GM18505 (cell line): ENCODE results near the gene MAPK8IP3.
A peak's percentile ranks its signal among the peaks of the same experiment; 100 is the strongest.

Source experiments
- ATAC-seq: cut with Tn5 transposase; IDR thresholded peaks from one replicate; pipeline ENCODE4 v1.9.1; 2021; ENCODE audit not compliant: unreplicated experiment
- POLR2A ChIP-seq: IDR thresholded peaks from 4 replicates; pipeline ENCODE4 v1.6.1; 2011; ENCODE audit warnings: borderline replicate concordance; ENCODE audit not compliant: insufficient read depth, insufficient read length; ENCODE audit errors: extremely low read depth

The MAPK8IP3 gene

DNA sequence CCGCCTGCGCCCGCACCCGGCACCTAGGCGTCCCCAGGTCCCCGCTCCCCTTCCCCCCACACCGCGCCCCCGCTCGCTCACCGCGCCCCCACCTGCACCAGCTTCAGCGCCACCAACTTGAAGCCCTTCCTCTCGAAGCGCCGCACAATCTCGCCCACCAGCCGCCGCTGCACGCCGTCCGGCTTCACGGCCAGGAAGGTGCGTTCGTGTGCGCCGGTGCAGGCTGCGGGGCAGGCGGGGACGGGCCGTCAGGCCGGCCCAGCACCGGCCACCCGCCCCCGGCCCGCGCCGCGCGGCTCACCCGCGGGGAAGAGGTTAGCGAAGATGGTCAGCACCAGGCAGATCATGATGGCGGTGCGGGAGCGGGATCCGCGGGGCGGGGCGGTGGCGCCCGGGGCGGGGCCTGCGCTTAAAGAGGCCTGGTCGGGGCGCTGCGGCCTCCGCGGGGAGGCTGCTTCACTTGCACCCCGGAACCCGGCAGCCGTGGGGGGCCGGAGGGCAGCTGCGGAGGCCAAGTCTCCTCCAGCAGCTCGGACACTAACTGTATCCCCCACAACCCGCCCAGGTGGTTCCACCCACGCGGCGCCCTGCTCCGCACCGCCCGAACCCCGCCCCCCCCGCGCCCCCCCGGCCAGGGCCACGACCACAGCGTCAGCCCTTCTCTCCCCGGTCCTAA, 65.3 kb downstream of the MAPK8IP3 start, which contains the start of gene NME3:
Gene NME3 (minus strand): TSS at position 356 of the 676 bp plus-strand sequence. CDS start 9 bp downstream, at position 347.
- no peak for ATAC-seq

DNA sequence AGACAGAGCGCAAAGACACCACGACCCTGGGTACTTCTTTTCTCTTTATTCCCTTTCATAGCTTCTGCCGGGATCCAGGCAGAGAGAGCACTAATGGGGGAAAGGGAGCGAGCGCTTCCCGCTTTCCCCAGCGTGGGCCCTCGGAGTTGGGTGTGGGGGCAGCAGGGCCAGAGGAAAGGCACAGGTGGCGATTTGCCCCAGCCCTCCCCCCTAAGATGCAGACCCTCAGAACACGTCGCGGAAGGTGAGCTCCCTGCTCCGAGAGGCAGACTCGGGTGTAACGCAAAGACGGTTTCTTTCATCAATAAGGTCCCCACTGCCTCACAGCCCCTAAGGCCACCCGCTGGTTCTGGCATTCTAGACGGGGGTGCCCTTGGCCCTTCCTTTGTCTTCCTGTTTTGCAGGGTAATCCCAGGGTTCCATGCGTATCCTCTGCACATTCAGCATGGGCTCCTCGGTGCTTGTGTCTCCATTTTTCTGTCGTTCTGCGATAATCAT, 65.9 kb downstream of the MAPK8IP3 start:
- TF ChIP-seq POLR2A = no peak
- no peak for ATAC-seq

More for the DNA sequence above, 65.3 kb downstream of the MAPK8IP3 start, which contains the start of gene NME3:
- peak; percentile 43 for TF ChIP-seq POLR2A

DNA sequence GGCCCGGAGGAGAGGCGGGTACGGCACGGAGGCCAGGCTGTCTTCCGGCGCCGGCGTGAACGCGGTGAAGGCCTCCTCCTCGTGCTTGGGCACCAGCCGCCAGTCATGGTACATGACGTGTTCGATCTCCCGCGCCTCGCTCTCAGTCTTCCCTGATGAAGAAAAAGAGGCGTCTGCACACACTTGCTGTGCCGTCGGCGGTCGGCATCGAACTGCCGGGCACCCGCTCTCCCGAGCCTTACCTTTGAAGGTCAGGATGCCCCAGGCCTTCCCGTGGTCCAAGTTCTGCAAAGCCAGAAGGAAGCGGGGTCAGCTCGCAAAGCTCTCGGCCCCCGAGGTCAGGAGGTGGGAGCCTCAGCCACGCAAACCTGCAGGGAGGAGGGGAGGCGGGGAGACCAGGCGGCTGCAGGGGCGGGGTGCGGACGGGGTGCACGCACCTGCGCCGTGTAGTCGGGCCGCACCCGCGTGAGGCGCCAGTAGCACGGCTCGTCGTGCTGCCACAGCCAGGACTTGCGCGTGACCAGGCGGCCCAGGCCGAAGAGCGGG, 66.4 kb downstream of the MAPK8IP3 start, which contains the start of gene EME2:
Gene EME2 (plus strand): TSS at position 449 of the 546 bp plus-strand sequence. CDS start 418 bp downstream, outside the sequence.
- peak; percentile 5 for ATAC-seq
- TF ChIP-seq POLR2A = no peak

DNA sequence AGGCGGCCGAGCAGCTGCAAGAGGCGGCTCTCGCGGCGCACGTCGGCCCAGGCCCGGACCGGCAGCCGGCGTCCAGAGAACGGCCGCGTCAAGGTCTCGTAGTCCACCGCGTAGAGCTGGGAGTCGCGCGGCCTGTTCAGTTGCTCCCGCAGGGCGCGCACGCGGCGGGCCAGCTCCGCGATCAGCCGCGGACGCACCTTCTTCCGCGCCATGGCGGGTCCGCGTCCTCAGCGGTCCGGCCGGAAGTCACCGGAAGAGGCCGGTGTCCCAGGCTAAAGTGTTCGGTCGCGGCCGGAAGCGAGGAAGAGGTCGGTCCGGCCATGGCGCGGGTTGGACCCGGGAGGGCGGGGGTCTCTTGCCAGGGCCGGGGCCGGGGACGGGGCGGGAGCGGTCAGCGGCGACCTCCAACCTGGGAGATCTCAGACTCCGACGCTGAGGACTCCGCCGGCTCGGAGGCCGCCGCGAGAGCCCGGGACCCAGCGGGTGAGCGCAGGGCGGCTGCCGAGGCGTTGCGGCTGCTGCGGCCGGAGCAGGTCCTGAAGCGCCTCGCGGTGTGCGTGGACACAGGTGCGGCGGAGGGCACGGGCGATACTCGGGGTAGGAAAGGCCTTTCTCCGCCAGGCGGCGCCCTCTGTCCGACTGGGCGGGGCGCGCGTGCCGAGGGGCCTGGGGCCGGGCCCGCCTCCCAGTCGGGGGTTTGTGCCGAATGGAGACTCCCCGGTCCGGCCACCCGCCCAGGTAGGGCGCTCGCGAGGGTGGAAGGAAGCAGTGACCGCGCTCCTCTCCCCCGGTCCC, 67.1 kb downstream of the MAPK8IP3 start, which contains the start of gene MRPS34:
Gene MRPS34 (minus strand): TSS at position 227 of the 795 bp plus-strand sequence. CDS start 15 bp downstream, at position 212.
- peak; percentile 40 for ATAC-seq
- peak; percentile 88 for TF ChIP-seq POLR2A

DNA sequence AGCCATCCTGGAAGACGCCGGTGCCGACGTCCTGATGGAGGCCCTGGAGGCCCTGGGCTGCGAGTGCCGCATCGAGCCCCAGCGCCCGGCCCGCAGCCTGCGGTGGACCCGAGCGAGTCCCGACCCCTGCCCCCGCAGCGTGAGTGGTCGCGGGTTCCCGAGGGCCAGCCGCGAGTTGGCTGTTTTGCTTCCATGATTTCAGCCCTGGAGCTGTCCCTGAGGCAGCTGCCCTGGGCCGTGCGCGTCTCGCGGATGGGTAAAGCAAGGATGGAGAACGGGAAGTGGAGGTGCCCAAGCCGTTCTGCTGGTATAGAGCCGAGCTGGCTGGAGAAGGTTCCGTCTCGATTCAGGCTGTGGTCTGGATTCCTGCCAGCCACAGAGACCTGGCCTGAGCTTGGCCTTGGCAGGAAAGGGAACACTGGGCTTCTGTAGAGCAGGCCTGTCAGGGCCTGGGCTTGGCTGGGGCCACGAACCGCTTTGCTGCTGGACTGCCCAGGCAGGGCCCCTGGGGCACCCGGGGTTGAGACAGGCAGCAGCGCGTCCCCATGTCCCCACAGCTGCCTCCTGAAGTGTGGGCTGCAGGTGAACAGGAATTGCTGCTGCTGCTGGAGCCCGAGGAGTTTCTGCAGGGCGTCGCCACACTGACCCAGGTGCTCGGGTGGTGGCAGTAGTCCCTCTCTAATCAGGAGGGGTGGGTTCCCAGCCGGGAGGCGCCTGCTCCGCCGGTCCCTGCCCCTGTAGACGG, 67.9 kb downstream of the MAPK8IP3 start:
- ATAC-seq = no peak
- no peak for TF ChIP-seq POLR2A

DNA sequence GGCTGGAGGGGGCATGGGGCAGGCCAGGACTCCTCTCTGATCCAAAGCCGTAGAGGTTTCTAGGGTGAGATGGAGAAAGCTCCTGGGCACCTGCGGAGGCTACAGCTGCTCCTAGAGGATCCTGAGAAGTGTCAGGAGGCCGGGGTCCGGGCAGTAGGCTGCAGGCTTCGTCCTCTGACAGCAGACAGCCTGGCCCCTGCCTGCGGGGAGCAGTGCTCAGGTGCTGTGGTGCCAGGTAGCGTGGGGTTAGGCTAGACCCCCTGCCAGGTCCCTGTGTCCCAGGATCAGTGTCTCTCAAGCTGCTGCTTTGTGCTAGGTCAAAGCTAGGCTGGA, 68.4 kb downstream of the MAPK8IP3 start:
- no peak for ATAC-seq
- no peak for TF ChIP-seq POLR2A

DNA sequence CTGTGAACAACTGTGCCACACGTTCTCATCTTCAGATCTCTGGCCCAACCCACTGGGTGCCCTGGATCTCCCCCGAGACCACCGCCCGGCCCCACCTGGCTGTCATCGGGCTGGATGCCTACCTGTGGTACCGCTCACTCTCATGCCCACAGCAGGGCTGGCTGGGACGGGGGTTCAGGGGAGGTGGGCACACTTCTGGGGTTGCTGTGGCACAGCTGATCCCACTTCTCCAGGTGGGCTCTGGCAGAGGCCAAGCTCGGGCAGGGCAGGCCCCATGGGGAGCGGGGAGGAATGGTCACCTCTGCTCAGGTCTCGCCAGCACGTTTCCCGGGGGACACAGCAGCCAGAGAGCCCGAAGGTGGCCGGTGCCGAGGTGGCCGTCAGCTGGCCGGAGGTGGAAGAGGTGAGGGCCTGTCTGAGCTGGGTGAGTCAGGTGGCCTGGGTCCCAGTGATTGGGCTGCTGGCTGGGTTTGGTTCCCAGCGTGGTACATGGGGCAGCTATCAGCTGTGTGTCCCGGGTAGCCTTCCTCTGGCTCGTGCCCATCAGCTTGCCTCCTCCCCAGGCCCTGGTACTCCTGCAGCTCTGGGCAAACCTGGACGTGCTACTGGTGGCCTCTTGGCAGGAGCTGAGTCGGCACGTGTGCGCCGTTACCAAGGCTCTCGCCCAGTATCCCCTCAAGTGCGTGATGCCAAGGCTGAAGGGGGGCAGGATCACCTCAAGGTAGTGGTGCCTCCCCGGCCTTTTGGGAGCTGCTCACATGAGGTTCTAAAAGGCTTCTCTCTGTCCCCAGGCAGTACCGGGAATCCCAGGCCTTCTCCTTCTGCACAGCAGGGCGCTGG, 69.2 kb downstream of the MAPK8IP3 start:
- no peak for ATAC-seq
- no peak for TF ChIP-seq POLR2A

DNA sequence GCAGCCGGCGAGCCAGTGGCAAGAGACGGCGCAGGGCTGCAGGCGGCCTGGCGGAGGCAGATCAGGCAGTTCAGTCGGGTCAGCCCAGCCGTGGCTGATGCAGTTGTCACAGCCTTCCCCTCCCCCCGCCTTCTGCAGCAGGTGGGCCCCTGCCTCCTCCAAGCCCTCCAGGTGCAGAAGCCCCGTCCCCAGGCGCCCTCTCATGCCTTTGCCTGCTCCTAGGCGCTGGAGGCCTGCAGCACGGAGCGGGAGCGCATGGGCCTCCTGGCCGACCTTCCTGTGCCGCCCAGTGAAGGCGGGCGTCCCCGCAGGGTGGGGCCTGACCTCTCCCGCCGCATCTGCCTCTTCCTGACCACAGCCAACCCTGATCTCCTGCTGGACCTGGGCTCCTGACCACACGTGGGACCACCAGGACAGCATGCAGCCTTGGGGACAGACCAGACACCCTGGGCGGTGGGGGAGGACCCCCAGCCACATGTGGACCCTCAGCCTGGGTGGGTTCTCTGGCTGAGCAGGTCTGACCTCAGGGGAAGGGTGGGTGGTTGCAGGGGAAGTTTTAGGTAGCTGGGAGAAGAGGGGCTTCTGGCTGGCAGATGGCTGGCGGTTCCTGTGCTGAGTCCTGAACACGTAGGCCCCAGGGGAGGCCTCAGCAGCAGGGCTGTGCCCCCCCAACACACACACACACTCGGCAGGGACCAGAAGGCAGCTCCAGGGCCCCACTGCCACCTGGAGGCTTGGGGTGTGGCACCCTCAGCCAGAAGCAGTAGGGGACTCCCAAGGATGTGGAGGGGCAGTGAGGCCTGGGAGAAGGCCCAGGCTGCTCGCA, 70.1 kb downstream of the MAPK8IP3 start:
- ATAC-seq = no peak
- TF ChIP-seq POLR2A = no peak

DNA sequence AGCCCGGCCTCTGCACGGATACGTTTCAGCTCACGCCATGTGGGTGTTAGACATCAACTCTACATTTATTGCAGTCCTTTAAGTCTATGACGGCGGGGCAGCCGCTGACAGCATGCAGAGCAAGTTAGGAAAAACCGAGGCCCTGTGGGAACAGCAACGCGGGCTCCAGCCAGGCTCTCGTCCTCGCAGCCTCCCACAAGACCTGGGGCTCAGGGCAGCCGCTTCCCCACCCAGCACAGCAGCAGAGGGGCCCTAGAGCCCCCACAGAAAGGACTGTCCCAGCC, 70.6 kb downstream of the MAPK8IP3 start:
- TF ChIP-seq POLR2A = no peak
- ATAC-seq = no peak

DNA sequence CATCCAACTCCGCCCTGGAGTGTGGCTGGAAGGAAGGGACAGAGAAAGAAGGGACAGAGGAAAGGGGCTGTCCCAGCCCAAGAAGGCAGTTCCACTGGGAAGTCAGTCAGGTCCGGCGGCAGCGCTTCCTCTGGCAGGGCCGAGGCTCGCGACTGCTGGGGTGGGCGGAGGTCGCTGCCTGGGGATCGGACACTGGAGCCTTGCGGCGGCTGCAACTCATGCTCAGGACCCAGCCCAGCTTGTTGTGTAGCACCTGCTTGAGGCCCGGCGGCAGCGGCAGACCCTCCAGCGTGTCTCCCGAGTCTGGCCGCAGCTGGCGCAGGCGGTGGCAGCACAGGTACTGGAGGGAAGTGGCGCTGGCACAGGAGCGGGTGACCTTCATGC, 71.0 kb downstream of the MAPK8IP3 start:
- ATAC-seq = no peak
- TF ChIP-seq POLR2A = no peak

DNA sequence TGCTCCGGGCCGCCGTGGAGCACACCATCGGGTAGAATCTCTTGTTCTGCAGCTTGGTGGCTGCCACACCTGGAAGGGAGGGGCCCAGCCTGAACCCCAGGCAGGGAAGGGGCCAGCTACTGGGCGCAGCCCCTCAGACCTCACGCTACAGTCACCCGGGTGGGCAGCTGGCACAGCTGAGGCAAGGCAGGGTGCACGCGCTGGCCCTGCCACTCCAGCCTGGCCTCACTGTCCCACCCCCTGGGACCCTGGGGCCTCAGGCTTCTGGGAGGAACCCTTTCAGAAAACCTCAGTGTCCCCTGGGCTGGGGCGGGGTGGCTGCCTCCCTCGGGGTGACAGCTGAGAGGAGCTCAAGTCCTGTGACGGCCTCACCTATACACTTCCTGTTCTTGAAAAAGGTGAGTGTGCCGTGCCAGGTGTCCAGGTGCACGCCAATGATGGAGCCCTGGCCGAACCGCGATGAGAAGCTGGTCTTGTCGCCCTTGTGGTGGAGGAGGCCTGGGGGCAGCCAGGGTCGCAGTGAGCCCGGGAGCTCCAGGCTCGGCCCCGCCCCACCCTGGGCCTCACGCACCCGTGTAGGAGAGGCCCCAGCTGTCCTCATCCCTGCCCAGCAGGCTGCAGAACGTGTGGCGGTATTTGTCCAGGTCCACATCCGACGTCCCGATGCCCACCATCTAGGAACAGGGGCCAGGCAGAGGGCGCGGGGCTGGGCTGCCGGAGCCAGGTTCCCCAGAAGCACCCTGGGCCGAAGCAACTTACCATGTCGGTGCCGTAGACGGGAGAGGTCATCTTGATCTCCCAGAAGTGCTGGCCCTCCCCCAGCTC, 71.6 kb downstream of the MAPK8IP3 start:
- no peak for ATAC-seq
- TF ChIP-seq POLR2A = no peak
